WTC11 (cell line): ENCODE results near the gene KCTD1. TPM values are rescaled to one million over a fixed set of nuclear protein-coding genes. Genes with fewer than 3 reads are reported as not detected.

ENCODE experiments used
- ATAC-seq: fragments of 200-7000 bp; cut with Tn5 transposase; 2 replicates; pipeline ENCODE4 v1.10.0; 2021; ENCODE audit warnings: mild to moderate bottlenecking, moderate library complexity
- CTCF ChIA-PET: fragments of 300-600 bp; sonication (Branson Sonifier 250); formaldehyde crosslinking; loops from one replicate; lab custom pipeline; 2021; ENCODE audit warnings: antibody characterized with exemption; lab: Charles Lee
- POLR2A ChIA-PET: fragments of 350-600 bp; sonication (Branson Sonifier 250); formaldehyde crosslinking; loops from one replicate; lab custom pipeline; 2021; ENCODE audit warnings: antibody characterized with exemption; lab: Charles Lee
- DNase-seq: peaks from one replicate; pipeline ENCODE4 v3.0.0; 2021; ENCODE audit warnings: low spot score
- H3K27ac Mint-ChIP-seq: 2 replicates; pipeline ENCODE4 v1.8.0; 2021; ENCODE audit warnings: mixed read lengths
- H3K27me3 Mint-ChIP-seq: 2 replicates; pipeline ENCODE4 v1.8.0; 2021; ENCODE audit warnings: low read depth, mild to moderate bottlenecking, moderate library complexity, mixed read lengths
- H3K36me3 Mint-ChIP-seq: 2 replicates; pipeline ENCODE4 v1.8.0; 2021; ENCODE audit warnings: mixed read lengths
- H3K4me1 Mint-ChIP-seq: 2 replicates; pipeline ENCODE4 v1.8.0; 2022; ENCODE audit warnings: mixed read lengths
- H3K4me3 Mint-ChIP-seq: 2 replicates; pipeline ENCODE4 v1.8.0; 2021; ENCODE audit warnings: mild to moderate bottlenecking, moderate library complexity, mixed read lengths
- H3K9me3 Mint-ChIP-seq: 2 replicates; pipeline ENCODE4 v1.8.0; 2021; ENCODE audit warnings: mixed read lengths
- AR ChIP-seq: fragments of 250-450 bp; sonication (Bioruptor Pico); IDR thresholded peaks from 2 replicates; pipeline ENCODE4 v1.9.0; 2021; ENCODE audit warnings: mild to moderate bottlenecking
- ATF1 ChIP-seq: sonication (generic); formaldehyde crosslinking; IDR thresholded peaks from 2 replicates; pipeline ENCODE4 v1.8.1; 2023; ENCODE audit warnings: mild to moderate bottlenecking, moderate library complexity, missing genetic modification reagents
- CBFB ChIP-seq: sonication (generic); formaldehyde crosslinking; IDR thresholded peaks from 2 replicates; pipeline ENCODE4 v1.8.1; 2022; ENCODE audit warnings: mild to moderate bottlenecking, low read depth, missing genetic modification reagents
- CREB1 ChIP-seq: sonication (generic); formaldehyde crosslinking; IDR thresholded peaks from 2 replicates; pipeline ENCODE4 v1.8.0; 2023; ENCODE audit warnings: mild to moderate bottlenecking, missing genetic modification reagents
- CREM ChIP-seq: sonication (generic); formaldehyde crosslinking; IDR thresholded peaks from 2 replicates; pipeline ENCODE4 v1.8.1; 2022; ENCODE audit warnings: mild to moderate bottlenecking, missing genetic modification reagents, moderate library complexity
- CTCF ChIP-seq: fragments of 200-600 bp; IDR thresholded peaks from 2 replicates; pipeline ENCODE4 v1.8.0; 2022; ENCODE audit warnings: antibody characterized with exemption
- E2F5 ChIP-seq: sonication (generic); formaldehyde crosslinking; IDR thresholded peaks from 2 replicates; pipeline ENCODE4 v1.8.1; 2022; ENCODE audit warnings: mild to moderate bottlenecking, moderate library complexity, missing genetic modification reagents
- FOXP1 ChIP-seq: sonication (generic); formaldehyde crosslinking; IDR thresholded peaks from 2 replicates; pipeline ENCODE4 v1.8.0; 2022; ENCODE audit warnings: missing genetic modification reagents, mild to moderate bottlenecking, moderate library complexity, borderline replicate concordance
- MXD4 ChIP-seq: fragments of 250-450 bp; sonication (Bioruptor Pico); IDR thresholded peaks from 2 replicates; pipeline ENCODE4 v1.8.0; 2021; ENCODE audit warnings: mild to moderate bottlenecking, moderate library complexity, borderline replicate concordance
- NFATC4 ChIP-seq: fragments of 250-450 bp; sonication (Bioruptor Pico); IDR thresholded peaks from 2 replicates; pipeline ENCODE4 v1.9.0; 2021; ENCODE audit warnings: mild to moderate bottlenecking
- NFYB ChIP-seq: sonication (generic); formaldehyde crosslinking; conservative IDR thresholded peaks from 2 replicates; pipeline ENCODE4 v1.8.0; 2022; ENCODE audit warnings: low read depth, missing genetic modification reagents
- NR3C1 ChIP-seq: sonication (generic); formaldehyde crosslinking; conservative IDR thresholded peaks from 2 replicates; pipeline ENCODE4 v1.8.1; 2023; ENCODE audit warnings: low read depth, mild to moderate bottlenecking, missing genetic modification reagents
- OVOL2 ChIP-seq: fragments of 250-450 bp; sonication (Bioruptor Pico); IDR thresholded peaks from 2 replicates; pipeline ENCODE4 v1.9.0; 2021; ENCODE audit warnings: mild to moderate bottlenecking, borderline replicate concordance
- PRRX2 ChIP-seq: fragments of 250-450 bp; sonication (Bioruptor Pico); IDR thresholded peaks from 2 replicates; pipeline ENCODE4 v1.8.0; 2021; ENCODE audit warnings: mild to moderate bottlenecking
- TCF7 ChIP-seq: sonication (generic); formaldehyde crosslinking; IDR thresholded peaks from 2 replicates; pipeline ENCODE4 v1.8.0; 2022; ENCODE audit warnings: mild to moderate bottlenecking, low read depth, missing genetic modification reagents, moderate library complexity
- TP53 ChIP-seq: sonication (generic); formaldehyde crosslinking; IDR thresholded peaks from 2 replicates; pipeline ENCODE4 v1.8.1; 2023; ENCODE audit warnings: mild to moderate bottlenecking, missing genetic modification reagents
- ZBTB21 ChIP-seq: sonication (generic); formaldehyde crosslinking; IDR thresholded peaks from 2 replicates; pipeline ENCODE4 v1.8.1; 2023; ENCODE audit warnings: mild to moderate bottlenecking, missing genetic modification reagents, borderline replicate concordance
- ZNF121 ChIP-seq: sonication (generic); formaldehyde crosslinking; IDR thresholded peaks from 2 replicates; pipeline ENCODE4 v1.8.0; 2023; ENCODE audit warnings: missing genetic modification reagents
- ZNF138 ChIP-seq: sonication (generic); formaldehyde crosslinking; conservative IDR thresholded peaks from 2 replicates; pipeline ENCODE4 v1.8.1; 2022; ENCODE audit warnings: mild to moderate bottlenecking, moderate library complexity, missing genetic modification reagents
- ZNF219 ChIP-seq: sonication (generic); formaldehyde crosslinking; IDR thresholded peaks from 2 replicates; pipeline ENCODE4 v1.8.0; 2023; ENCODE audit warnings: missing genetic modification reagents, mild to moderate bottlenecking, borderline replicate concordance
- ZNF263 ChIP-seq: sonication (generic); formaldehyde crosslinking; IDR thresholded peaks from 2 replicates; pipeline ENCODE4 v1.8.1; 2022; ENCODE audit warnings: low read depth, mild to moderate bottlenecking, moderate library complexity, missing genetic modification reagents
- ZSCAN18 ChIP-seq: fragments of 250-450 bp; sonication (Bioruptor Pico); IDR thresholded peaks from 2 replicates; pipeline ENCODE4 v2.1.2; 2022; ENCODE audit warnings: mild to moderate bottlenecking, moderate library complexity
- total RNA-seq: library from RNA; stranded (reverse); gene quantifications from 3 replicates; pipeline ENCODE4 v1.2.3, GENCODE V29; 2021
- TF ChIP-seq, protein P1 (sequence below): sonication (generic); formaldehyde crosslinking; IDR thresholded peaks from 2 replicates; pipeline ENCODE4 v1.8.1; 2023; ENCODE audit warnings: mild to moderate bottlenecking, missing genetic modification reagents
- TF ChIP-seq, protein P2 (sequence below): sonication (generic); formaldehyde crosslinking; IDR thresholded peaks from 2 replicates; pipeline ENCODE4 v1.8.1; 2022; ENCODE audit warnings: low read depth, mild to moderate bottlenecking, moderate library complexity, missing genetic modification reagents, borderline replicate concordance
- TF ChIP-seq, protein P3 (sequence below): fragments of 250-450 bp; sonication (Bioruptor Pico); IDR thresholded peaks from 2 replicates; pipeline ENCODE4 v1.9.0; 2021; ENCODE audit warnings: mild to moderate bottlenecking

KCTD1 gene
- total RNA-seq, 1 experiment from 2014 or later, result 23.3 TPM

- TF ChIP-seq, protein P1, sequence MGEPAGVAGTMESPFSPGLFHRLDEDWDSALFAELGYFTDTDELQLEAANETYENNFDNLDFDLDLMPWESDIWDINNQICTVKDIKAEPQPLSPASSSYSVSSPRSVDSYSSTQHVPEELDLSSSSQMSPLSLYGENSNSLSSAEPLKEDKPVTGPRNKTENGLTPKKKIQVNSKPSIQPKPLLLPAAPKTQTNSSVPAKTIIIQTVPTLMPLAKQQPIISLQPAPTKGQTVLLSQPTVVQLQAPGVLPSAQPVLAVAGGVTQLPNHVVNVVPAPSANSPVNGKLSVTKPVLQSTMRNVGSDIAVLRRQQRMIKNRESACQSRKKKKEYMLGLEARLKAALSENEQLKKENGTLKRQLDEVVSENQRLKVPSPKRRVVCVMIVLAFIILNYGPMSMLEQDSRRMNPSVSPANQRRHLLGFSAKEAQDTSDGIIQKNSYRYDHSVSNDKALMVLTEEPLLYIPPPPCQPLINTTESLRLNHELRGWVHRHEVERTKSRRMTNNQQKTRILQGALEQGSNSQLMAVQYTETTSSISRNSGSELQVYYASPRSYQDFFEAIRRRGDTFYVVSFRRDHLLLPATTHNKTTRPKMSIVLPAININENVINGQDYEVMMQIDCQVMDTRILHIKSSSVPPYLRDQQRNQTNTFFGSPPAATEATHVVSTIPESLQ (CRISPR knock-in tag), result no peak
- no peak for TF ChIP-seq PRRX2 (CRISPR knock-in tag)
- TF ChIP-seq OVOL2 (CRISPR knock-in tag), result no peak
- TF ChIP-seq FOXP1, result no peak
- TF ChIP-seq ZSCAN18 (CRISPR knock-in tag), result no peak
- TF ChIP-seq ZNF138 (CRISPR knock-in tag), result no peak
- no peak for TF ChIP-seq NFYB (CRISPR knock-in tag)
- no peak for TF ChIP-seq MXD4 (CRISPR knock-in tag)
- TF ChIP-seq ZNF263, result no peak
- TF ChIP-seq ATF1 (CRISPR knock-in tag), result no peak
- TF ChIP-seq, protein P2, sequence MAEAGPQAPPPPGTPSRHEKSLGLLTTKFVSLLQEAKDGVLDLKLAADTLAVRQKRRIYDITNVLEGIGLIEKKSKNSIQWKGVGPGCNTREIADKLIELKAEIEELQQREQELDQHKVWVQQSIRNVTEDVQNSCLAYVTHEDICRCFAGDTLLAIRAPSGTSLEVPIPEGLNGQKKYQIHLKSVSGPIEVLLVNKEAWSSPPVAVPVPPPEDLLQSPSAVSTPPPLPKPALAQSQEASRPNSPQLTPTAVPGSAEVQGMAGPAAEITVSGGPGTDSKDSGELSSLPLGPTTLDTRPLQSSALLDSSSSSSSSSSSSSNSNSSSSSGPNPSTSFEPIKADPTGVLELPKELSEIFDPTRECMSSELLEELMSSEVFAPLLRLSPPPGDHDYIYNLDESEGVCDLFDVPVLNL (CRISPR knock-in tag), result no peak
- TF ChIP-seq TP53, result no peak
- TF ChIP-seq, protein P3, sequence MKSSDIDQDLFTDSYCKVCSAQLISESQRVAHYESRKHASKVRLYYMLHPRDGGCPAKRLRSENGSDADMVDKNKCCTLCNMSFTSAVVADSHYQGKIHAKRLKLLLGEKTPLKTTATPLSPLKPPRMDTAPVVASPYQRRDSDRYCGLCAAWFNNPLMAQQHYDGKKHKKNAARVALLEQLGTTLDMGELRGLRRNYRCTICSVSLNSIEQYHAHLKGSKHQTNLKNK, result no peak
- TF ChIP-seq CREB1, result no peak
- no peak for TF ChIP-seq NR3C1 (CRISPR knock-in tag)
- TF ChIP-seq E2F5, result no peak
- TF ChIP-seq CTCF, result no peak
- no peak for TF ChIP-seq CREM (CRISPR knock-in tag)
Observed at GRCh38 chr18:26563024-26563423, 14.7 kb upstream of the KCTD1 start.

GRCh38 chr18:26562568-26562967, 14.2 kb upstream of the KCTD1 start:
- POLR2A ChIA-PET, result no interaction called here
- H3K36me3 Mint-ChIP-seq, result peaks cover 4% of the 10 kb centered on the region
- no peak overlapping the region for H3K4me3 Mint-ChIP-seq
- H3K4me1 Mint-ChIP-seq, result peaks cover 27% of the 10 kb centered on the region
- ATAC-seq (no peak), DNase-seq (no peak)
- CTCF ChIA-PET, result no interaction called here
- peaks cover 20% of the 10 kb centered on the region for H3K27me3 Mint-ChIP-seq
- no peak overlapping the region for H3K27ac Mint-ChIP-seq
- peaks cover 5% of the 10 kb centered on the region for H3K9me3 Mint-ChIP-seq
- no peak for TF ChIP-seq MXD4 (CRISPR knock-in tag)
- TF ChIP-seq ZNF219 (CRISPR knock-in tag), result no peak
- no peak for TF ChIP-seq NFYB (CRISPR knock-in tag)
- TF ChIP-seq ZSCAN18 (CRISPR knock-in tag), result no peak
- no peak for TF ChIP-seq CBFB (CRISPR knock-in tag)
- no peak for TF ChIP-seq AR (CRISPR knock-in tag)
- no peak for TF ChIP-seq ZNF121
- no peak for TF ChIP-seq NFATC4 (CRISPR knock-in tag)
- TF ChIP-seq ZBTB21 (CRISPR knock-in tag), result no peak
- TF ChIP-seq ZNF263, result no peak
- no peak for TF ChIP-seq TCF7

More at GRCh38 chr18:26563024-26563423, 14.7 kb upstream of the KCTD1 start:
- POLR2A ChIA-PET, result no interaction called here
- H3K4me3 Mint-ChIP-seq, result no peak overlapping the region
- peaks cover 5% of the 10 kb centered on the region for H3K9me3 Mint-ChIP-seq
- H3K27me3 Mint-ChIP-seq, result peaks cover 20% of the 10 kb centered on the region
- H3K4me1 Mint-ChIP-seq, result peaks cover 31% of the 10 kb centered on the region
- ATAC-seq (no peak), DNase-seq (no peak)
- H3K27ac Mint-ChIP-seq, result no peak overlapping the region
- peaks cover 4% of the 10 kb centered on the region for H3K36me3 Mint-ChIP-seq
- CTCF ChIA-PET, result no interaction called here
